H9 (cell line): Measurements from ENCODE around the gene CFAP61. TPM values are rescaled to one million over a fixed set of nuclear protein-coding genes. Genes with fewer than 3 reads are reported as not detected.

Experiments used
- DNase-seq: peaks from one replicate; pipeline ENCODE4 v3.0.0-alpha.2; 2017
- H2AFZ ChIP-seq: one replicate; pipeline ENCODE4 v1.6.1; 2013; ENCODE audit warnings: mild to moderate bottlenecking, low read length, control low read depth, moderate library complexity
- H2AK5ac ChIP-seq: 2 replicates; pipeline ENCODE4 v1.6.1; 2013; ENCODE audit warnings: low read length, control low read depth, mixed read lengths; ENCODE audit not compliant: insufficient read length
- H2BK120ac ChIP-seq: one replicate; pipeline ENCODE4 v1.6.1; 2013; ENCODE audit warnings: low read depth, mild to moderate bottlenecking, low read length, control low read depth, inconsistent platforms; ENCODE audit not compliant: poor library complexity, severe bottlenecking
- H2BK12ac ChIP-seq: 2 replicates; pipeline ENCODE4 v1.6.1; 2013; ENCODE audit warnings: low read length, control low read depth, mixed read lengths, low read depth; ENCODE audit not compliant: insufficient read length
- H2BK15ac ChIP-seq: 2 replicates; pipeline ENCODE4 v1.6.1; 2013; ENCODE audit warnings: low read depth, low read length, control low read depth
- H2BK20ac ChIP-seq: one replicate; pipeline ENCODE4 v1.6.1; 2013; ENCODE audit warnings: low read depth, mild to moderate bottlenecking, low read length, control low read depth, inconsistent platforms; ENCODE audit not compliant: poor library complexity, severe bottlenecking
- H2BK5ac ChIP-seq: 2 replicates; pipeline ENCODE4 v1.6.1; 2013; ENCODE audit warnings: low read length, control low read depth, mixed read lengths; ENCODE audit not compliant: insufficient read length
- H3K14ac ChIP-seq: 2 replicates; pipeline ENCODE4 v1.6.1; 2013; ENCODE audit warnings: low read length, control low read depth; ENCODE audit not compliant: insufficient read depth
- H3K18ac ChIP-seq: 2 replicates; pipeline ENCODE4 v1.6.1; 2013; ENCODE audit warnings: low read depth, mild to moderate bottlenecking, mixed read lengths, low read length, control low read depth; ENCODE audit not compliant: insufficient read length
- H3K23ac ChIP-seq: 2 replicates; pipeline ENCODE4 v1.6.1; 2013; ENCODE audit warnings: low read length, control low read depth, mixed read lengths, low read depth; ENCODE audit not compliant: insufficient read length
- H3K23me2 ChIP-seq: 2 replicates; pipeline ENCODE4 v1.6.1; 2013; ENCODE audit warnings: low read depth, mild to moderate bottlenecking, mixed read lengths, low read length, control low read depth; ENCODE audit not compliant: insufficient read length, poor library complexity, severe bottlenecking
- H3K27ac ChIP-seq: 2 replicates; pipeline ENCODE4 v1.5.1; 2013; ENCODE audit warnings: low read length, control low read depth, mixed read lengths, low read depth; ENCODE audit not compliant: insufficient read length
- H3K27me3 ChIP-seq: 2 replicates; pipeline ENCODE4 v1.6.1; 2013; ENCODE audit warnings: low read length, control low read depth, inconsistent platforms; ENCODE audit not compliant: insufficient read depth
- H3K4ac ChIP-seq: 2 replicates; pipeline ENCODE4 v1.6.1; 2013; ENCODE audit warnings: low read depth, mild to moderate bottlenecking, control low read depth, inconsistent platforms, low read length, moderate library complexity
- H3K4me1 ChIP-seq: 2 replicates; pipeline ENCODE4 v1.6.1; 2013; ENCODE audit warnings: low read length, control low read depth, inconsistent platforms; ENCODE audit not compliant: insufficient read depth
- H3K4me2 ChIP-seq: 2 replicates; pipeline ENCODE4 v1.6.1; 2013; ENCODE audit warnings: low read length, control low read depth, mixed read lengths; ENCODE audit not compliant: insufficient read length, insufficient read depth
- H3K56ac ChIP-seq: 2 replicates; pipeline ENCODE4 v1.6.1; 2013; ENCODE audit warnings: low read depth, mild to moderate bottlenecking, mixed read lengths, low read length, control low read depth; ENCODE audit not compliant: insufficient read length
- H3K79me1 ChIP-seq: 2 replicates; pipeline ENCODE4 v1.6.1; 2013; ENCODE audit warnings: low read depth, mild to moderate bottlenecking, moderate library complexity, low read length, control low read depth, inconsistent platforms; ENCODE audit not compliant: insufficient read depth, poor library complexity, severe bottlenecking
- H3K79me2 ChIP-seq: 2 replicates; pipeline ENCODE4 v1.6.1; 2013; ENCODE audit warnings: low read length, control low read depth, inconsistent platforms; ENCODE audit not compliant: insufficient read depth
- H3K9ac ChIP-seq: 2 replicates; pipeline ENCODE4 v1.6.1; 2013; ENCODE audit warnings: low read length, control low read depth, mixed read lengths; ENCODE audit not compliant: insufficient read length; ENCODE audit errors: extremely low read depth
- H3K9me3 ChIP-seq: one replicate; pipeline ENCODE4 v1.6.1; 2013; ENCODE audit warnings: low read depth, low read length, inconsistent platforms; ENCODE audit not compliant: control insufficient read depth
- H3T11ph ChIP-seq: one replicate; pipeline ENCODE4 v1.6.1; 2013; ENCODE audit warnings: mild to moderate bottlenecking, low read length, control low read depth, inconsistent platforms
- H4K20me1 ChIP-seq: one replicate; pipeline ENCODE4 v1.6.1; 2013; ENCODE audit not compliant: control insufficient read depth, insufficient read length, insufficient read depth
- H4K5ac ChIP-seq: 2 replicates; pipeline ENCODE4 v1.6.1; 2013; ENCODE audit warnings: low read depth, mild to moderate bottlenecking, mixed read lengths, low read length, control low read depth; ENCODE audit not compliant: insufficient read length
- H4K8ac ChIP-seq: replicated peaks from 2 replicates; pipeline ENCODE4 v1.6.1; 2013; ENCODE audit warnings: low read length, control low read depth, mixed read lengths, low read depth; ENCODE audit not compliant: insufficient read length
- H4K91ac ChIP-seq: 2 replicates; pipeline ENCODE4 v1.6.1; 2013; ENCODE audit warnings: low read depth, mild to moderate bottlenecking, moderate library complexity, mixed read lengths, low read length, control low read depth; ENCODE audit not compliant: insufficient read length
- H3K27ac Mint-ChIP-seq, 3 experiments: 2 replicates in 2 of 3; 3 replicates in 1 of 3; pipeline ENCODE4 v1.8.0; 2020 to 2021; ENCODE audit warnings: mixed read lengths in 3 of 3, mild to moderate bottlenecking in 1 of 3, moderate library complexity in 1 of 3
- H3K27me3 Mint-ChIP-seq: 2 replicates; pipeline ENCODE4 v1.8.0; 2021; ENCODE audit warnings: low read depth, mild to moderate bottlenecking, moderate library complexity, mixed read lengths
- H3K36me3 Mint-ChIP-seq, 3 experiments: 2 replicates in 2 of 3; 3 replicates in 1 of 3; pipeline ENCODE4 v1.8.0; 2020 to 2021; ENCODE audit warnings: low read depth in 3 of 3, mixed read lengths in 3 of 3; ENCODE audit not compliant: insufficient read depth in 1 of 3
- H3K4me1 Mint-ChIP-seq, 2 experiments: 2 replicates each; pipeline ENCODE4 v1.8.0; 2020; ENCODE audit warnings: mixed read lengths in 2 of 2
- H3K4me3 Mint-ChIP-seq, 2 experiments: 2 replicates in 1 of 2; 3 replicates in 1 of 2; pipeline ENCODE4 v1.8.0; 2020 to 2021; ENCODE audit warnings: mild to moderate bottlenecking in 2 of 2, mixed read lengths in 2 of 2, moderate library complexity in 1 of 2
- H3K9me3 Mint-ChIP-seq, 2 experiments: 2 replicates in 1 of 2; 3 replicates in 1 of 2; pipeline ENCODE4 v1.8.0; 2020; ENCODE audit warnings: mild to moderate bottlenecking in 2 of 2, mixed read lengths in 2 of 2, moderate library complexity in 1 of 2
- CTCF ChIP-seq: fragments of 200-600 bp; sonication (generic); conservative IDR thresholded peaks from 3 replicates; pipeline ENCODE4 v1.8.0; 2021; ENCODE audit warnings: antibody characterized with exemption, mild to moderate bottlenecking
- total RNA-seq: library from RNA; stranded (reverse); gene quantifications from 2 replicates; pipeline ENCODE4 v1.2.1, GENCODE V29; 2021

The CFAP61 gene
- total RNA-seq, 1 experiment from 2014 or later: 0.44 TPM

GRCh38 chr20:20358801-20359200 lies 306.5 kb downstream of the CFAP61 start:
- Histone ChIP-seq H3K27me3 (peaks cover 14% of the 10 kb centered on the region), H3K14ac (no peak overlapping the region), H2BK5ac (no peak overlapping the region), H3K79me2 (no peaks in the 10 kb centered on the region), H3K18ac (no peak overlapping the region), H2BK120ac (no peak overlapping the region), H3K23ac (no peak overlapping the region), H3K4me1 (no peaks in the 10 kb centered on the region), H3K27ac (no peak overlapping the region), H2BK12ac (no peak overlapping the region), H3T11ph (no peak overlapping the region), H4K20me1 (no peaks in the 10 kb centered on the region), H2AK5ac (no peak overlapping the region), H2BK20ac (no peak overlapping the region), H4K8ac (no peak overlapping the region), H3K23me2 (peaks cover 10% of the 10 kb centered on the region), H4K91ac (no peak overlapping the region), H3K9me3 (peaks cover 7% of the 10 kb centered on the region), H3K79me1 (no peaks in the 10 kb centered on the region), H2AFZ (no peak overlapping the region), H3K4me2 (no peak overlapping the region), H4K5ac (no peak overlapping the region), H3K9ac (no peak overlapping the region), H3K56ac (no peak overlapping the region), H3K4ac (no peak overlapping the region), H2BK15ac (no peak overlapping the region)
- H3K27ac Mint-ChIP-seq: no peak overlapping the region
- H3K4me3 Mint-ChIP-seq: no peak overlapping the region
- no peak for TF ChIP-seq CTCF
- H3K9me3 Mint-ChIP-seq: peaks cover 27 to 37% of the 10 kb centered on the region in 2 experiments
- peaks cover 9 to 20% (median 11%) of the 10 kb centered on the region in 3 experiments for H3K36me3 Mint-ChIP-seq
- DNase-seq: no peak
- peaks cover 63% of the 10 kb centered on the region for H3K27me3 Mint-ChIP-seq
- H3K4me1 Mint-ChIP-seq: peaks cover 22 to 26% of the 10 kb centered on the region in 2 experiments
